Central memory CD8-positive, alpha-beta T cell (primary cell): Measurements from ENCODE around the gene ZDHHC21.
A peak's percentile ranks its signal among the peaks of the same experiment; 100 is the strongest.

ENCODE experiments used
- ATAC-seq: fragments of 150-1000 bp; cut with Tn5 transposase; replicated peaks from 2 replicates; pipeline ENCODE4 v1.10.0; 2022; ENCODE audit warnings: mild to moderate bottlenecking, moderate FRiP score, moderate number of reproducible peaks; ENCODE audit not compliant: poor library complexity, severe bottlenecking; ENCODE audit errors: extremely low read depth
- DNase-seq, 2 donors: peaks; one replicate each; pipeline ENCODE4 v3.0.0; 2021; ENCODE audit warnings: low spot score in 2 of 2
- H3K27ac Mint-ChIP-seq: one replicate; pipeline ENCODE4 v1.8.0; 2022; ENCODE audit warnings: low read depth, mild to moderate bottlenecking, moderate library complexity, mixed read lengths
- H3K27me3 Mint-ChIP-seq: one replicate; pipeline ENCODE4 v1.8.0; 2022; ENCODE audit warnings: mixed read lengths
- H3K36me3 Mint-ChIP-seq: one replicate; pipeline ENCODE4 v1.8.0; 2022; ENCODE audit warnings: mild to moderate bottlenecking, moderate library complexity, mixed read lengths; ENCODE audit not compliant: insufficient read depth
- H3K4me1 Mint-ChIP-seq: one replicate; pipeline ENCODE4 v1.8.0; 2022; ENCODE audit warnings: mixed read lengths
- H3K4me3 Mint-ChIP-seq: one replicate; pipeline ENCODE4 v1.8.0; 2022; ENCODE audit warnings: mild to moderate bottlenecking, moderate library complexity, mixed read lengths
- H3K9me3 Mint-ChIP-seq: one replicate; pipeline ENCODE4 v1.8.0; 2022; ENCODE audit warnings: mixed read lengths

The ZDHHC21 gene

DNA sequence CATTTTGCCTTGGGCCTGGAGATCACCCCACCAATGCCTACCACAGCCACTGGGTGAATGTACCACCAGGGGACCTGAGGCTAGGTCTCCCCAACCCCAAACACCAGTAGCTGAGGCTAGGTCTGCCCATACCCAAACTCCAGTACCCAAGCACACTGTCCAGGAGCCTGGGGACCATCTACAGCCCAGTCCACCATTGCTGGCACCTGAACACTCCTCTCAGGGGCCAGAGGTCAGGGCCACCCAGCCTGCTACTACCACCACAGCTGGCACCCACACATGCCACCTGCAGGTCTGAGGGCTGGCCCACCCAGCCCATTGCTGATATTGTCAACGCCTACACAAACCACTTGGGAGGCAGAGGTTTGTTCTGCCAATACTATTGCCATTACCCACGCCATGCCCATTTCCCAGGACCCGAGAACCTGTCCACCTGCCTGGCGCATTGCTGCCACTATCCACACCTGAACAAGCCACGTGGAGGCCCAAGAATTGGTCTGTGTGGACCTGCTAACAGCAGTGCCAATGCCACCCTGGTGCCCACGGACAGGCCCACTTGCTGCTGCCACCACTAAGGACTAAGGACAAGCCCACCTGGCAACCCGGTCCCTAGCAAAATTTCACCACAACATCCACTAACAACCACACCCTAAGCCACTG is 59.2 kb downstream of the ZDHHC21 start:
- H3K36me3 Mint-ChIP-seq, result peaks cover 3% of the 10 kb centered on the region
- H3K27me3 Mint-ChIP-seq, result no peaks in the 10 kb centered on the region
- H3K27ac Mint-ChIP-seq, result no peak overlapping the region
- peaks cover 16% of the 10 kb centered on the region for H3K4me1 Mint-ChIP-seq
- DNase-seq (no peak), ATAC-seq (no peak)
- H3K9me3 Mint-ChIP-seq, result no peaks in the 10 kb centered on the region
- H3K4me3 Mint-ChIP-seq, result no peak overlapping the region

DNA sequence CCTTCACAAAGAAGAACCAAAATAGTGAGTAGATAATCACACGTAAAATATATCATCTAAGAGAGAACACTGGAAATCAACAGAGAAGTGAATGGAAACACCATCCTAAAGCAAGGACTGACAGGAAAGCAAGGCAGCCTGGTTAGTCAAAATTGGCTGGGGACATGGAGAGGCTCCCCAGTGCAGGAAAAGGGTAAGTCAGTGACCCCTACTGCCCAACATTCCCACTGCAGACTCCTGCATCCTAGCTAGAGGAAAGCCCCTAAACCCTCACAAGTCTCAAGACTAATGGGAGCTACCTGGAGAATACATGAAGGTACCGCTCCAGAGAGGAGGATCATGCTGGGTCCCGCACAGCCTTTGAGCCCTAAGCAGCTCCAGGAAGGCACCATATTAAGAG is 60.1 kb downstream of the ZDHHC21 start:
- no peak for ATAC-seq
- no peak for DNase-seq
- no peak overlapping the region for H3K27ac Mint-ChIP-seq

DNA sequence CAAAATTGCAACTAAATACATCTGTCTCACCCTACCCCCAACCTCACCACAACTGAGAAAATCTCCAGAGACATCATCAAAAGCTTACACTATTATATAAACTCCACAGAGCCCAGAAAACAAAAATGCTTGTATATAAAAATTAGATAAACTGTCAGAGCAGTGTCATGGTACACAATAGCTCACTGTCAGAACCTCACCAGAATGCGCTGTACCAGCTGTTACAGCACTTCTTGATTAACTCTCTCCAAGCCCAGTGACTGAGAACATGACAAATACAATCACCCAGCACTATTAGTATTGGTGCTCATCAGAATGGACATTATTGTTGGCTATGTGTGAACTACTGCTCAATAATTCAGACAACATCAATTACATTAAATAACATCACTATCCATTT is 65.7 kb downstream of the ZDHHC21 start:
- Mint-ChIP-seq H3K4me3 (no peak overlapping the region), H3K9me3 (no peaks in the 10 kb centered on the region), H3K36me3 (peaks cover 6% of the 10 kb centered on the region), H3K27ac (no peak overlapping the region), H3K4me1 (no peaks in the 10 kb centered on the region), H3K27me3 (no peaks in the 10 kb centered on the region)
- ATAC-seq (no peak), DNase-seq (no peak)

More for the DNA sequence above, 60.1 kb downstream of the ZDHHC21 start:
- peaks cover 15% of the 10 kb centered on the region for H3K4me1 Mint-ChIP-seq
- peaks cover 4% of the 10 kb centered on the region for H3K36me3 Mint-ChIP-seq
- no peak overlapping the region for H3K4me3 Mint-ChIP-seq
- H3K27me3 Mint-ChIP-seq, result no peaks in the 10 kb centered on the region
- H3K9me3 Mint-ChIP-seq, result no peaks in the 10 kb centered on the region

DNA sequence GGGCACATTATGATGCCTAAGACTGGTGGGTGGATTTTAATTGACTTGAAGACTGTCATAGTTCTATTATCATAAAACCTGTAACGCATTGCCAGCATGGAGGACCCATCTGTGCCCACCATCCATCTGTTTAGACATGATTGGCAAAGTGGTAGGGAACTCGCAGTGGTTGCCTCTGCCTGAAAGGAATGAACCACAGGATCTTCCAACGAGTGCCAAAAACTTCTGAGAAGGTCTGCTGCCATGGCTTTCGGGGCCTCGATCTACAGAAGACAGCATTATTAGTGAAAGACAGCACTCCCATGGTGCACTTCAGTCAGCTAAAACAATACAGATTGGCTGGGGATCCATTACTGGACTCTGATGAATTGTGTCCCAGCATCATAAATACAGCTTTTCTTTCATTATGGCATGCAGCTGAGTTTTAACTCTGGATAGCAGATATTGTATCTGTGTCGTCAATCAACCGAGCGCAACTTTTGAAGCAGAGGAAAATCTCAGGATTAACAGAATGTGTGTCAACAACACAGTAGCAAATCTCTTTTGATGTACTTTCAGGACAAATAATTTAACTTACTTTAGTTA is 74.3 kb downstream of the ZDHHC21 start:
- Mint-ChIP-seq H3K4me1 (no peaks in the 10 kb centered on the region), H3K9me3 (no peaks in the 10 kb centered on the region), H3K4me3 (no peak overlapping the region), H3K36me3 (peaks cover 4% of the 10 kb centered on the region), H3K27me3 (no peaks in the 10 kb centered on the region), H3K27ac (no peak overlapping the region)
- DNase-seq (no peak), ATAC-seq (no peak)

DNA sequence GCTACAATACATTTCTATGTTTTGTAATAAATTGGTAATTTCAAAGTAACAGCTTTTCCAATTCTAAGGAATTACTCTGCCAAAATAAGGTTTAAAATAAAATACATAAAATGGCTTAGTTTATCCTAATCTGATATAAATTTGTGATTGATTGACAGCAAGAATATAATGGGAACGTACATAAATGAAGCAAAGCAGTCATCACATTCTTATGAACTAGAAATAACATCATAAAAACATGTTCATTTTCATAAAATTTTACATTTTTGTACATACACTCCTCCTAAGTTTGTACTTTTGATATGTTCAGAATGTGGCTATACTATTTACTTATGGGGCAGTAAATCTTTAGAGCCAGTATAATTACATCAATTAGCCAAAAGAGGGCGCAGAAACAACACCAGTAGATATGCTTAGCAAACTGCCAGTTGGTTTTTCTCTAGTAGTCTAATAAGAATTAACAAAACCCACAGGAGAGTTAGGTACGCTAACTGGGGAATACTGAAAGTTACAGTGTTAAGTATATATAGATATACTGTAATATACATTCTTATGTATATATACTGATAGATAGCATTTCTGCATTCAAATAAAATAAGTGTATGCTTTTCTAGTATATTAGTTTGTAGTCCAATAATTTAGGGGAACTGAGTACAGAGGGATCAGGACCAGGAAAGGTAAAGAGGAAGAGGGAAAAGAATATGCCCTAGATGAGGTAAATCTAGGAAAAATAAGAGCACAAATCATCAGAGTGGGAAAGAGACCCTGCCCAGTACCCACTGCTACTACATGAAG is 76.8 kb downstream of the ZDHHC21 start:
- Mint-ChIP-seq H3K9me3 (no peaks in the 10 kb centered on the region), H3K4me1 (no peaks in the 10 kb centered on the region), H3K36me3 (no peaks in the 10 kb centered on the region), H3K27me3 (no peaks in the 10 kb centered on the region), H3K27ac (no peak overlapping the region), H3K4me3 (no peak overlapping the region)
- ATAC-seq (no peak), DNase-seq (no peak)

DNA sequence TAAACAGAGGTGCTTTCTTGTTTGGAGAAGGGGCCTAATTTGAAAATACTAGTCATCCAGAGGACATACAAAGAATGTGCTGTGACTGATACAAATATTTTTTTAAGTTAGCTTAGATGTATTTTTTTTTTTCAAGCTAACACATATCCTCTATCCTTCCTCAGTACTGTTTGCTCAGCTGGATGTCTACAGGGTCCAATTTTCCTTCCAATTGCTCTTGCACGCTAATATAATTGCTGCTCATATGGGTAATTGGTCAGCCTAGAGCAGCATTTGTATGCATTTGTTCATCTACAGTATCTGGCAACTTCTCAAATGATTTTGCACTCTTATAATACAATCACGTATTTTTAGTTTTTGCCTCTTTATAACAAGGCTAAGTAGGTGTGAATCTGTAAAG is 84.7 kb downstream of the ZDHHC21 start:
- DNase-seq (no peak), ATAC-seq (no peak)
- Mint-ChIP-seq H3K4me1 (no peaks in the 10 kb centered on the region), H3K27me3 (no peaks in the 10 kb centered on the region), H3K9me3 (no peaks in the 10 kb centered on the region), H3K27ac (no peak overlapping the region), H3K36me3 (peaks cover 5% of the 10 kb centered on the region), H3K4me3 (no peak overlapping the region)

DNA sequence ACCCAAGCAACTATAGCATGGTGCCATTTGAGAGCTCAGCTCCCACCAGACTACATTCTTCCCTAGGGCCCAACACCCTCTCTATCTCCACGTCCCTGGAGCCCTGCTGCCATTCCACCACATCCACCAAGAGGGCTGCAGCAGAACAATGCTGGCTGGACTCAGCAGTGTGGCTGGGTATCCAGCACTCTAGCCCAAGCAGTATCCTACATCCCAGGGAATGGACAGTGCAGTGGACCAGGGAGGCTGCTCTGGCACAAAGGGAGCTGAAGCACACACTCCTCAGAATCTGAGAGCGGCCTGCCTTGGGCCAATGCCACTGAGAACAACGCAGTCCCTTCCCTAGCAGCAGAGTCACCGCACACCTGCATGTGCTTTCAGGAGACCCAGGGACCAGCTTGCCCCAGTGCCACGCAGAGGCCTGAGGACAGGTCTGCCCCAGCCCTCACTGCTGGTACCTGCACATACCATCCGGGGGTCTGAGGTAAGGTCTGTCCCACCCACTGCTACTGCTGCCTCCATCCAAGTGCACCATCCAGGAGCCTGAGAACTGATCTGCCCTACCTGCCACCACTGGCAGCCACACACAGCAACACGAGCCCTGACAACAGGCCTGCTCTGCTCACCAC is 95.9 kb downstream of the ZDHHC21 start:
- Mint-ChIP-seq H3K9me3 (peaks cover 28% of the 10 kb centered on the region), H3K27me3 (no peaks in the 10 kb centered on the region), H3K4me3 (no peak overlapping the region), H3K27ac (no peak overlapping the region), H3K36me3 (peaks cover 2% of the 10 kb centered on the region), H3K4me1 (peaks cover 6% of the 10 kb centered on the region)
- DNase-seq, result no peak
- ATAC-seq, result no peak

DNA sequence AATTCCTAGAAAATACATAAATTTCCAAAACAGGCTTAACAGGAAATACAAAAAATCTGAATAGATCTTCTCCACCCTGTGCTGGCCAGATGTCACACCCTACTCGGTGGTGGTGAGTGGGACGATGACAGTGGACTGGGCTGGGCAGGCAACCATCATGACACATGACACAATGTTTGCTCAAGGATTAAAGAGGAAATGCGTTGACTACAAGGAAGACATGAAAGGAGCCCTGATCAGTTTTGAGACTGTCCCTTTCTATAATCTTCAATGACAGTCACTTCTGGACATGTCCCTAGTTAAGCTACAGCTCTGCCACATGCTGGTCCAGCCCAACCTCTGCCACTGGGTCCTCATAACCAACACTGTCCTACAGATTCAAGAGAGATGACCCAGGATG is 99.8 kb downstream of the ZDHHC21 start:
- H3K36me3 Mint-ChIP-seq, result peaks cover 6% of the 10 kb centered on the region
- H3K4me3 Mint-ChIP-seq, result no peak overlapping the region
- H3K27ac Mint-ChIP-seq, result no peak overlapping the region

DNA sequence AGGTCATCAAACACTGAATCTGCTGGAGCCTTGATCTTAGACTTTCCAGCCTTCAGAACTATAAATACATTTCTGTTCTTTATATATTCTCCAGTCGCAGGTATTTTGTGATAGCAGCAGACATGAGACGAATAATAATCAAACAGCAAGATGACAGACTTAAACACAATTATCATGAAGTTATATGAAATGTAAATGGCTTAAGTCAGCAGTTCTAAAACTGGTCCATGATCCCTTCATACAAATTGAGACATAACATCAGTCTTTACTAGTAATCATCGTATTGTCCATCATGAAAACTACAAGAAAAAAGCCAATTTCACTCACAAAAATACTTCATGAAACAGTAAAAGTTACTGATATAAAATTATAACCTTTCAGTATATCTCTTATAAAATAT is 101.8 kb downstream of the ZDHHC21 start:
- Mint-ChIP-seq H3K27ac (no peak overlapping the region), H3K4me3 (no peak overlapping the region)

More for the DNA sequence above, 99.8 kb downstream of the ZDHHC21 start:
- Mint-ChIP-seq H3K9me3 (peaks cover 17% of the 10 kb centered on the region), H3K4me1 (peaks cover 5% of the 10 kb centered on the region), H3K27me3 (no peaks in the 10 kb centered on the region)
- ATAC-seq (no peak), DNase-seq (no peak)

DNA sequence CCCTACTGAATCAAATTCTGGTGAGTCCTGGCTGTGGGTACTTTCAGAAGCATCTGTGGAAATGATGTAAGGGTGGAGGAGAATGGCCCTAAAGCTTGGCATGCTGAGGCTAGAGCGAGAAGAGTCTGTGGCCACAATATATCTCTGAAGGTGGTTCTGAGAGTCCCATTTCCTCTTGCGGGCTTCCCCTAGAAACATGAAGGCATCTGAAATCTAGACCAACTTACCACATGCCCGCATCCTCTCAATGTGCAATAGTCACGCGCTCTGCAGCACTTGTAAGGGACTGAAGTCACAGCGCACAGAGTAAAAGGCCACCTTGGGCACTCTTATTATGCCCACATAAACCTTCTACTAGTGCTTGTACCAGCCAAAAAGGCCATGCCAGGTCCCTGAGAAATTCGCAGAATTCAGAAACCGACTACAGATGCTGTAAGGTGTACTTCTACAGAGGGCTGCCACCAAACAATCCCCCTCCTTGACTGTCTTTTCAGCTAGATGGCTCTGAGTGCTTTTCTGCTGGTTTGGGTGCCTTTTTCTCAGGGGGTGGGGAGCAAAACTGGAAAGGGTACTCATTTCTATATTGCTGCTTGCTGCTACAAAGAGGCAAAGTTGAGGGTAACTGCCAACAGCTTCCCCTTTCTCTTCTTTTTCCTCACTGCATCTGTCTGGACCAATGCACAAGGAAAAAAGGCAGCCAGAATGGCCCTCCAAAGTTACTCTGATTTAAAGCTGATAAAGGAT is 107.3 kb downstream of the ZDHHC21 start:
- Mint-ChIP-seq H3K4me1 (peaks cover 21% of the 10 kb centered on the region), H3K27me3 (no peaks in the 10 kb centered on the region), H3K36me3 (peaks cover 3% of the 10 kb centered on the region), H3K9me3 (no peaks in the 10 kb centered on the region), H3K27ac (no peak overlapping the region), H3K4me3 (no peak overlapping the region)
- DNase-seq (no peak), ATAC-seq (peak; percentile 76)

More for the DNA sequence above, 101.8 kb downstream of the ZDHHC21 start:
- Mint-ChIP-seq H3K4me1 (peaks cover 10% of the 10 kb centered on the region), H3K27me3 (no peaks in the 10 kb centered on the region), H3K36me3 (peaks cover 3% of the 10 kb centered on the region), H3K9me3 (peaks cover 11% of the 10 kb centered on the region)
- DNase-seq (no peak), ATAC-seq (no peak)

DNA sequence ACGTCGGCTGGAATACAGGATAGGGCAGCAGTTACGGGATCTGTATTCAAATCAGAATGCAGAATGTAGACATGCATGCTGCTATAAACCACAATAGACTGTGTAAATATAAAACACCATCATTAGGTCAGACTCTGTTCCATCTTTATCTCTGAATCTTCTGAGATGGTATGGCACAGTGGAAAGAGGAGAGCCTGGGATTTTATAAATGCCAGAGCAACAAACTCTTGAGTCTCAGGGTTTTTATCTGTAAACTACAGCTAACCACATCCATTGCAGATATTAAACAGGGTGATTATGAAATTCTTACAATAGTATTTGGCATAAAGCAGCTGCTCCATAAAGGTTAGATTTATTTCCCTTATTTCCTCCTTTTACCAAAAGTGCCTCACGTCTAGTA is 108.7 kb downstream of the ZDHHC21 start:
- ATAC-seq (no peak), DNase-seq (no peak)
- no peak overlapping the region for H3K27ac Mint-ChIP-seq
- H3K36me3 Mint-ChIP-seq, result peaks cover 3% of the 10 kb centered on the region
- no peaks in the 10 kb centered on the region for H3K27me3 Mint-ChIP-seq
- no peak overlapping the region for H3K4me3 Mint-ChIP-seq
- H3K9me3 Mint-ChIP-seq, result no peaks in the 10 kb centered on the region
- H3K4me1 Mint-ChIP-seq, result peaks cover 21% of the 10 kb centered on the region

DNA sequence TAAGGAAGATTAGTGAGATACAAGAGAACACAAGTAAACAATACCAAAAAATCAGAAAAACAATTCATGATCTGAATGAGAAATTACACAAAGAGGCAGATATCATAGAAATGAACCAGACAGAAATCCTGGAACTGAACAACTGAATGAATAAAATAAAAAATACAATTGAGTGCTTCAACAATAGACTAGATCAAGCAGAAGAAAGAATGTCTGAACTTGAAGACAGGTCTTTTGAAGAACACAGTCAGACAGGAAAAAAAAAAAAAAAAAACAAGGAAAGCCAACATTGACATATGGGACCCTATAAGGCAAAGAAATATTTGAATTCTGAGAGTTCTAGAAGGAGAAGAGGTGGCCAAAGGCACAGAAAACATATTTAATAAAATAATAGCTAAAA is 115.2 kb downstream of the ZDHHC21 start:
- Mint-ChIP-seq H3K36me3 (peaks cover 2% of the 10 kb centered on the region), H3K27me3 (no peaks in the 10 kb centered on the region), H3K4me1 (no peaks in the 10 kb centered on the region), H3K9me3 (peaks cover 19% of the 10 kb centered on the region), H3K27ac (no peak overlapping the region), H3K4me3 (no peak overlapping the region)
- no peak for DNase-seq
- ATAC-seq, result no peak
